GM12873 (cell line): ENCODE data around the gene SRRM2.

Experiments used
- TF ChIP-seq, protein P1 (sequence below): IDR thresholded peaks from 2 replicates; pipeline ENCODE4 v1.5.1; 2012; ENCODE audit warnings: low read depth, mild to moderate bottlenecking, moderate library complexity, low read length, control low read depth; ENCODE audit not compliant: insufficient read depth; ENCODE audit errors: missing control alignments

Gene SRRM2

DNA sequence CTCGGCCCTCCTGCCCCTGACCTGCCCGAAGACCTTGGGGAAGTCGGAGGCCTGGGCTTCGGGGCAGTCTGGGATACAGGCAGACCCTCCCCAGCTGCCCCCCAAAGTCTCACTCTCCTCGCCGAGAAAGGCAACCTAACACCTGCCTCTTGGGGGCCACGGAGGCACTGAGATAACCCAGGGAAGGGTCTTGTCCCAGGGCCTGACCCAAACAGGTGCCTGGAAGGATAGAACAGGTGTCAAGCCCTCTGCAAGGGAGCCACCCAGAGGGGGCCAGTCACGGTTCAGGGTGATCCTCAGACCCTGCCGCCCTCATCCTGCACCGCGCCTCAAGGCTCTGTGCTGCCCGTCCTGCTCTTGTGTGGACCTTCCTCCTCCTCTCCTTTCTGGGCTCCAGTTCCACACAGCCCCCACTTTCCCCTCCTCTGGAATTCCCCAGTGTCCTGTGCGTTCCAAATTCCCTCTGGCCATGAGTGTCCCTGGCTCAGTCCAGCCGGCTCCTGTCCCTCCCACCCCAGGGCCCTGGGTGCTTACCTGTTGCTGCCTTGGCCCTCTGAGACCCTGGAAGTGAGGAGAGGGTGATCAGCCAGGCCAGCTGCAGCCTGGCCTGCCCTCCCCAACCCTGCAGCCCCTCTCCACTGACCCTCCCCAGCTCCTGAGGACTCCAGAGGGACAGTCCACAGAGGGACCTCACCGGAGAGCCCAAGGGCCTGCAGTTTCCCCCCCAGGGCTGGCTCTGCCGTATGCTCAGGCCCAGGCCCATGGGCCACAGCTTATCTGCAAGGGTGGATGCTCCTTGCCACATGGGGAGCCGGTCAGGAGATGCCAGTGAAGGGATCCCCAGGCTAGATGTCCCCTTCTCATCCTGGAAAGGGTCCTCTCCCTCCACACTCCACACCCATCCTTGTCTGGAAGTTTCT, 36.2 kb upstream of the SRRM2 start:
- TF ChIP-seq, protein P1, sequence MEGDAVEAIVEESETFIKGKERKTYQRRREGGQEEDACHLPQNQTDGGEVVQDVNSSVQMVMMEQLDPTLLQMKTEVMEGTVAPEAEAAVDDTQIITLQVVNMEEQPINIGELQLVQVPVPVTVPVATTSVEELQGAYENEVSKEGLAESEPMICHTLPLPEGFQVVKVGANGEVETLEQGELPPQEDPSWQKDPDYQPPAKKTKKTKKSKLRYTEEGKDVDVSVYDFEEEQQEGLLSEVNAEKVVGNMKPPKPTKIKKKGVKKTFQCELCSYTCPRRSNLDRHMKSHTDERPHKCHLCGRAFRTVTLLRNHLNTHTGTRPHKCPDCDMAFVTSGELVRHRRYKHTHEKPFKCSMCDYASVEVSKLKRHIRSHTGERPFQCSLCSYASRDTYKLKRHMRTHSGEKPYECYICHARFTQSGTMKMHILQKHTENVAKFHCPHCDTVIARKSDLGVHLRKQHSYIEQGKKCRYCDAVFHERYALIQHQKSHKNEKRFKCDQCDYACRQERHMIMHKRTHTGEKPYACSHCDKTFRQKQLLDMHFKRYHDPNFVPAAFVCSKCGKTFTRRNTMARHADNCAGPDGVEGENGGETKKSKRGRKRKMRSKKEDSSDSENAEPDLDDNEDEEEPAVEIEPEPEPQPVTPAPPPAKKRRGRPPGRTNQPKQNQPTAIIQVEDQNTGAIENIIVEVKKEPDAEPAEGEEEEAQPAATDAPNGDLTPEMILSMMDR: no peak

DNA sequence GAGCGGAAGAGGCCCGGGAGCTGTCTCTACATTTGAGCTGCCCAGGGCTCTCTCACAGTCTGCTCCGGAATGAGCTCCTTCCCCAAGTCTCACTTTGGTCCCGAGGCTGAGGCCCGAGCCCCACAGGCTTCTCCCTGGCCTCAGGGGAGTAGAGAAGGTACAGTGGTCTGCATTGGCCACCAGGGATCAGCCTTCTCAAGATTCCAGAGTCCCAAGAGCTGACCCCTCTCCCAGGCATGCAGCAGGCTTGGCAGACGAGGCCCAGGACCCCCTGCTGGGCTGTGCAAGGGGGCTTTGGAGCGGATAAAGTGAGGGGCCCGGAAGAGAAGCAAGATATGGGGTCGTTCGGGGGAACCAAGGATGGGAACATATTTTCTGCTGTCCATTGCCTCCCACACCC, 35.5 kb upstream of the SRRM2 start:
- TF ChIP-seq, protein P1: no peak

DNA sequence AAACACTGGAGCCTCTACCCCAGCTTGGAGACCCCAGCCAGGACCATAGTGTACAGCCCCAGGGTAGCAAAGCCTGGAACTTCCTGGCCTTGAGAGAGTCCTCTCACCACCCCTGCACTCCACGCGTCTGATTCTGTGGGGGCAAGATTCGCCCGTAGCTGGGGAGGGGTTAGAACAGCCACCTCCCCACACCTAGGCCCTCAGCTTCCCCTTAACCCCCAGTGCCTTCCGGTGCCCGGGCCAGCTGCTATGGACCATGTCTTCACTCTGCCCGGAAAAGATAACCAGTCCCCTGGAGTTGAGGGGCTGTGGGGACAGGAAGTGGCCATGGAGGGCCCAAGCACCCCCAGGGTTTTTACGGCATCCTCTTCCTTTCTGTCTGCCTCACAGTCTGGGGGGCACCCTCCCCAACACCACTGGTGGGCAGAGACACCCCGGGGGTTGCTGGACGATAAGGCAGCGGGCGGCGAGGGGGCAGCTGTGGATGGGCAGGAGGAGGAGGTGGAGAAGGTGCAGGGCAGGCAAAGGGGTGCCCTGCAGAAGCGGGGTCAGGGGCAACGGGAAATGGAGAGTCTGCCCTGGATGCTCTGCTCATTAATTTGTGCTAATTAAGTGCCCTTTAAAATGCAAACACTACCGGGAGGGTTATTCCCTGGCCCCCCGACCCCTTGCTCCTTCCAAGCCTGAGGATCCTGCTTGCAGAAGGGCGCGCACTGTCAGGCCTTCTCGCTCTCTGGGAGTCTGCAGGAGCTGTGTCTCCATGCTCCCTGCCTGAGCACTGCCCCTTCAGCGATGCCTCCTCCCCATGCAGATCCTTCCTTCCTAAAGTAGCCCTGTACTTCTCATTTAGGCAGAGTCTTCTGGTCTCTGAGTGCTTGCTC, 34.8 kb upstream of the SRRM2 start:
- TF ChIP-seq, protein P1: no peak

DNA sequence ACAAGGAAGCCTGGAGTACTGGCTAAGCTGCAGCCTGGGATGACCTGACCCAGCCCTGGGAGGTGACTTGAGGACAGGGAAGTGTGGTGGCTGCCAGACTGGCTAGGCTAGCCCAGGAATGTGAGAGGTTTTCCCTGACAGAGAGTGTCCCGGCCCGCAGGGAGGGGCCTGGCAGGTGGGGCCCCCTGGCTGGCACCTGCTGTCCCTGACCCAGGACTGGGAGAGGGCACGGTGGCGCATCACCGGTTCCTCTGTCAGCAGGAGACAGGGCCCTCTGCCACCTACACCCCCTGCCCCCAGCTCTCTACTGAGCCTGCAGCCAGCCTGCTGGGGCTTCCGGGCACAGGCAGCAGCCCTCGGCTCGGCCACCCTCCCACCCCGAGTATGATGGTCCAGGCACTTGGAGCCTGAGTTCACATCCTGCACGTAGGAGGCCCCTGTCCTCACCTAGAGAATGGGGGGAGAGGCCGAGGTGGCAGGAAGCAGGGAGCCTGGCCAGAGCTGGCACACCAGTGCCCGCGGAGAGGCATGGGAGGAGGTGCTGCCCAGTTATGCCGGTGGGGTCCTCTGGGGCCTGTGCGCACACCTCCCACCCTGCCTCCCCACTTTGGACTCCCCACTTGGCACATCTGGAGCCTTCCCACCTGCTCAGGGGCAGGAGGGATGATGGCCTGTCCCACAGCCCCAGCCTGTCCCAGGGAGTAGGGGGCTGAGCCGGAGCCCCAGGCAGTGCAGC, 32.9 kb upstream of the SRRM2 start:
- TF ChIP-seq, protein P1: no peak

DNA sequence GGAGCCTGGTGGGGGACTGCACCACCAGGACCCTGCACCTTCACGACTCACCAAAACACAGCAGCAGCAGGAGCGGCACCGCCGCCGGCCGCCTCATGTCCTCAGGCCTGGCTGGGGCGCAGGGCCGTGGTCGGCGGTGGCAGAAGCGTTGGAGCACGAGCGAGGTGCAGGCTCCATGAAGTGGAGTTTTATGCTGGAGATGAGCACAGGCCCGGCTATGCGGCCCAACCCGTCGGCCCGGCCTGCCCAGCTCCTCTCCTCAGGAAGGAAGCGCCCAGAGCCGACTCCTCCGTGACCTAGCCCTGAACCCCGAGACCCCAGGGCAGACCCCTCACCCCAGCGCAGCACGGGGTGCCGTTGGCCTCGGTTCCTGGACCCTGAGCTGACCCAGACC, 32.4 kb upstream of the SRRM2 start, which contains the start of gene PRSS27:
PRSS27 (minus strand) TSS at position 161 of the 394 bp plus-strand sequence; CDS start at position 97, 64 bp downstream.
- TF ChIP-seq, protein P1: no peak

DNA sequence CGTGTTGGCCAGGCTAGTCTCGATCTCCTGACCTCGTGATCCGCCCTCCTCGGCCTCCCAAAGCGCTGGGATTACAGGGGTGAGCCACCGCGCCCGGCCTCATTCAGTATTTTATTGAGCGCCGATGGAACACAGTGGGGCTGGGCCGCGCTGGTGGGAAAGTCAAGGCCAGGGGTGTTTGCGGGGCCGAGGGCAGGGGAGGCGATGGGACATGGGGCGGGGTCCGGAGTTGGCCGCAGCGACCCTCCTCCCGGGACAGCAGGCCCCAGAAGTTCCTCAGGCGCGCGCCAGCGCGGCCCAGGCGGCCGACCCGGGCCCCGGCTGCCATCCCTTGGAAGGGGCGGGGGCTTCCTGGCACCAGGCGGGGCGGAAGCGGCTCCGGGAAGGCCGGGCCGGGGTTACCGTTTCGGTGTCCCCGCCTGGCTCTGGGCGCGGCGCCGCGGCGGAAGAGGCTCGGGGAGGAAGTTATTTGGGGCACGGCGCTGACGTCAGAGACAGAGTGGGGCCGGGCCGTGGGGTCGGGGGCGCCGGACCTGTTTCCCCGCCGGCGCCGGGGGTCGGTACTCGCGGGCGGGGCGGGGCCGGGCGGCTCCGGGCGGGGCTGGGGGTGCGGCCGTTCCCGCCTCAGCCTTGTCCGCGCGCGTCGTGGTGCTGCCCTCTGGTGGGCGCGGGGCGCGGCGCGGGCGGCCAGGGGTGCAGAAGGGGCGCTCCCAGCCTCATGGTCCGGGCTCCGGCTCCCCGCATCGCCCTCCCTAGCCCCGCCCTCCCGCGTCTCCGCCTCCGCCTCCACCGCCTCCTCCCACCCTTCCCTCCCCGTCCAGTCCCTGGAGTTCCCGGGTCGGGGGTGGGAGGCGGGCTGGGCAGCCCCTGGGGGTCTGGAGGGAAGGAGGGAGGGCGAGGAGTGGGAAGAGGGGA, 31.5 kb upstream of the SRRM2 start:
- TF ChIP-seq, protein P1: peak; percentile 57
